ENCODE data around the gene HRH3. TPM values are rescaled to one million over a fixed set of nuclear protein-coding genes. Genes with fewer than 3 reads are reported as not detected.

HRH3 gene
- total RNA-seq, 1 experiment from 2014 or later: not detected

DNA sequence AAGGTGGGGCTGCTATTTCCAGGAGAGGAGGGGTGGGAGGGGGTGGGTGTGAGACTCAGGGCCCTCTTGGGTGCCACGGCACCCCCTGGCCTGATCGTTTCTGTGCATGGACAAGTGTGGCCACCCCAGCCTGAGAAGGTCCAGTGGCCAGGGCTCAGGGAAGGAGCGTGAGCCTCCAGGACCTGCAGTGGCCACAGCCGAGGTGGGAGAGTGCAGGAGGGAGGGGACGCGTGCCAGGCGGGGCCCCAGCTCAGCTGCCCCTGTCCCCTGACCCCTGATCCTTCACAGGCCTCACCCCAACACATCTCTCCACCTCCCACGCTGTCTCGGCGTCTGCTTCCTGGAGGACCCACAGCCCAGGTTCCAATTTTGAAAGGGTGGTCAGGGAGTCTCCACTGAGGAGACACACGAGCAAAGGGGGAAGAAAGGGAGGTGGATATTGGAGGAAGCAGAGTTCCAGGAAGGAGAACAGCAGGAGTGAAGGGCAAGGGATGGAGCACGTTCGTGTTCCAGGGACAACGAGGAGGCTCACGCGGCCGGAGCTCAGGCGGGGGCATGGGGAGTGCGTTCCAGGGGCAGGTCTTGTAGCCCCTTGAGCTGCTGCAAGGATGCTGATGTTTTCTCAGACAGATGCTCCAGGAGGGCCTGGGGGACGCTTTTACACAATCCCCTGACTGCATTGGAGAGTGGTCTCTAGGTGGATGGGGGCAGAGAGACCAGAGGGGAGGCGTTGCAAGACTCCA, 4.2 kb upstream of the HRH3 start:
- H3K79me2 ChIP-seq (ENCODE audit: low read depth): no peaks in the 10 kb centered on the region
- no peaks in the 10 kb centered on the region for H3K9me3 ChIP-seq (ENCODE audit: insufficient read depth, low read depth)
- ChIA-PET CTCF (no interaction called here), POLR2A (ENCODE audit: unreplicated experiment) (no interaction called here)
- TF ChIP-seq, protein P1, sequence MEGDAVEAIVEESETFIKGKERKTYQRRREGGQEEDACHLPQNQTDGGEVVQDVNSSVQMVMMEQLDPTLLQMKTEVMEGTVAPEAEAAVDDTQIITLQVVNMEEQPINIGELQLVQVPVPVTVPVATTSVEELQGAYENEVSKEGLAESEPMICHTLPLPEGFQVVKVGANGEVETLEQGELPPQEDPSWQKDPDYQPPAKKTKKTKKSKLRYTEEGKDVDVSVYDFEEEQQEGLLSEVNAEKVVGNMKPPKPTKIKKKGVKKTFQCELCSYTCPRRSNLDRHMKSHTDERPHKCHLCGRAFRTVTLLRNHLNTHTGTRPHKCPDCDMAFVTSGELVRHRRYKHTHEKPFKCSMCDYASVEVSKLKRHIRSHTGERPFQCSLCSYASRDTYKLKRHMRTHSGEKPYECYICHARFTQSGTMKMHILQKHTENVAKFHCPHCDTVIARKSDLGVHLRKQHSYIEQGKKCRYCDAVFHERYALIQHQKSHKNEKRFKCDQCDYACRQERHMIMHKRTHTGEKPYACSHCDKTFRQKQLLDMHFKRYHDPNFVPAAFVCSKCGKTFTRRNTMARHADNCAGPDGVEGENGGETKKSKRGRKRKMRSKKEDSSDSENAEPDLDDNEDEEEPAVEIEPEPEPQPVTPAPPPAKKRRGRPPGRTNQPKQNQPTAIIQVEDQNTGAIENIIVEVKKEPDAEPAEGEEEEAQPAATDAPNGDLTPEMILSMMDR (conservative IDR thresholded peaks at IDR 0.05): no peak
- TF ChIP-seq EZH2 (IDR thresholded peaks at IDR 0.05; ENCODE audit: low read depth): no peak
- no peaks in the 10 kb centered on the region for H3K36me3 ChIP-seq (ENCODE audit: low read depth)
- H3K27ac ChIP-seq: no peak overlapping the region
- no peak overlapping the region for H2AFZ ChIP-seq
- no peak for DNase-seq
- H3K9me2 ChIP-seq (ENCODE audit: insufficient read depth): no peaks in the 10 kb centered on the region
- H3F3A ChIP-seq (ENCODE audit: insufficient read depth, low read depth): peaks cover 10% of the 10 kb centered on the region; the same call in 1 of the 2 replicates
- intact Hi-C loops (cut with micrococcal nuclease; ENCODE audit: unreplicated experiment): no loop called here
- H3K4me1 ChIP-seq (replicated peaks; ENCODE audit: insufficient read depth): no peaks in the 10 kb centered on the region
- no peak overlapping the region for H3K4me2 ChIP-seq
- peaks cover 74% of the 10 kb centered on the region for H3K27me3 ChIP-seq (ENCODE audit: insufficient read depth, low read depth)
- 0 out of 2 replicates have a peak, but pooled peaks cover 4% of the 10 kb centered on the region for H4K20me1 ChIP-seq (ENCODE audit: insufficient read depth)
- H3K4me3 ChIP-seq: no peak overlapping the region
- BruUV-seq (replicated peaks): no TSS peak

DNA sequence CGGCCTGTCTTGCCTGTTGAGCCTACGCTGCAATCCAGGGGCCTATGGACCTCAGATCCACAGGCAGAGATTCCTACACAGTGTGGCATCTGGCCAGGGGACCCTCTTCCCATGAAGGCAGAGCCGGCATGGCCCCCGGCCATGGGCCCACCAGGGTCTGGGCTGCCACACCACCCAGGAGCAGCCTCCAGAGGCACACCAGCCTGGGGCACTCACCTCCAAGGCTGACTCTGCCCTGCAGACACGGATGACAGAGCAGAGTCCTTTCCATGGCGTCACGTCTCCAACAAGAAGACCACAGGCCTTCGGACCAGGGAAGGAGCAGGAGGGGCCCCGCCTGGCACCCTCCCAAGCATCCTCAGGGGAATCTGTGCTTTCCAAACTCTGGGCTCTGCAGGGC, 3.5 kb upstream of the HRH3 start:
- ChIA-PET CTCF (no interaction called here), POLR2A (ENCODE audit: unreplicated experiment) (no interaction called here)
- no TSS peak for BruUV-seq (replicated peaks)
- H3K27ac ChIP-seq: no peak overlapping the region
- no peaks in the 10 kb centered on the region for H3K4me1 ChIP-seq (replicated peaks; ENCODE audit: insufficient read depth)
- no peaks in the 10 kb centered on the region for H3K9me3 ChIP-seq (ENCODE audit: insufficient read depth, low read depth)
- no peaks in the 10 kb centered on the region for H3K36me3 ChIP-seq (ENCODE audit: low read depth)
- intact Hi-C loops (cut with micrococcal nuclease; ENCODE audit: unreplicated experiment): no loop called here
- no peak overlapping the region for H3K4me2 ChIP-seq
- H4K20me1 ChIP-seq (ENCODE audit: insufficient read depth): 0 out of 2 replicates have a peak, but pooled peaks cover 4% of the 10 kb centered on the region
- DNase-seq: no peak
- H3F3A ChIP-seq (ENCODE audit: insufficient read depth, low read depth): peaks cover 9% of the 10 kb centered on the region
- no peak for TF ChIP-seq EZH2 (IDR thresholded peaks at IDR 0.05; ENCODE audit: low read depth)
- TF ChIP-seq, protein P1 (conservative IDR thresholded peaks at IDR 0.05): no peak
- H3K4me3 ChIP-seq: no peak overlapping the region
- H3K27me3 ChIP-seq (ENCODE audit: insufficient read depth, low read depth): peaks cover 81% of the 10 kb centered on the region
- no peaks in the 10 kb centered on the region for H3K79me2 ChIP-seq (ENCODE audit: low read depth)
- H3K9me2 ChIP-seq (ENCODE audit: insufficient read depth): no peaks in the 10 kb centered on the region
- no peak overlapping the region for H2AFZ ChIP-seq

DNA sequence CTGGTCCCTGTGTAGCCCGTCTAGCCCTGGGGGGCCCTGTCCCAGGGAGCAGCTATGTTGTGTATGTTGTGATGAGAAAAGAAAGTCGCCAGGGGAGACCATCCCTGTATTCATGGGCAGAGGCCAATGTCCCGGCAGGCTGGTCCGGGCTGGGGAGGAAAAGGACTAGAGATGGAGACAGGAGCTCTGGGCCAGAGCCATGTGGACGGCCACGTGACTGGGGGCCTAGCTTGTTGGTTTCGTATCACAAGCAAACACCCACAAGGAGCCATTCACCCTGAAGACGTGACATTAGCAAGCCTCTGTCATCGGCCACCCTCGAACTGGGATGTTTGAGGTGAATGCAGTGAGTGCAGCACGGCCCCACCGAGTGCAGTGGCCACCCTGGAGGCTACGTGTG, 2.9 kb upstream of the HRH3 start:
- no peaks in the 10 kb centered on the region for H3K9me2 ChIP-seq (ENCODE audit: insufficient read depth)
- intact Hi-C loops (cut with micrococcal nuclease; ENCODE audit: unreplicated experiment): no loop called here
- POLR2A ChIA-PET (ENCODE audit: unreplicated experiment): no interaction called here
- no peaks in the 10 kb centered on the region for H3K9me3 ChIP-seq (ENCODE audit: insufficient read depth, low read depth)
- H3K4me2 ChIP-seq: no peak overlapping the region
- CTCF ChIA-PET: no interaction called here
- no peak for DNase-seq
- H3K27ac ChIP-seq: no peak overlapping the region
- H2AFZ ChIP-seq: no peak overlapping the region
- 0 out of 2 replicates have a peak, but pooled peaks cover 4% of the 10 kb centered on the region for H4K20me1 ChIP-seq (ENCODE audit: insufficient read depth)
- peaks cover 87% of the 10 kb centered on the region for H3K27me3 ChIP-seq (ENCODE audit: insufficient read depth, low read depth)
- peaks cover 9% of the 10 kb centered on the region for H3F3A ChIP-seq (ENCODE audit: insufficient read depth, low read depth)
- no TSS peak for BruUV-seq (replicated peaks)
- H3K4me1 ChIP-seq (replicated peaks; ENCODE audit: insufficient read depth): no peaks in the 10 kb centered on the region
- TF ChIP-seq, protein P1 (conservative IDR thresholded peaks at IDR 0.05): no peak
- no peak for TF ChIP-seq EZH2 (IDR thresholded peaks at IDR 0.05; ENCODE audit: low read depth)
- H3K36me3 ChIP-seq (ENCODE audit: low read depth): no peaks in the 10 kb centered on the region
- no peak overlapping the region for H3K4me3 ChIP-seq
- H3K79me2 ChIP-seq (ENCODE audit: low read depth): no peaks in the 10 kb centered on the region
